ENCODE measurements around the gene FGF5.
"Not testable (repeated sequence)": the region's sequence is repeated elsewhere in the genome, so short reads cannot be mapped to it uniquely, and the experiment has no call there.

FGF5 gene

GRCh38 chr4:80254114-80254513 is 12.3 kb upstream of the FGF5 start:
- DNase-seq = no peak

- no peak for DNase-seq
Measured at GRCh38 chr4:80255329-80256095, 11.0 kb upstream of the FGF5 start.

- DNase-seq = no peak
Measured at GRCh38 chr4:80257851-80258250, 8.6 kb upstream of the FGF5 start.

- DNase-seq = no peak
Measured at GRCh38 chr4:80259012-80259411, 7.5 kb upstream of the FGF5 start.

- DNase-seq = no peak
Measured at GRCh38 chr4:80259817-80260216, 6.6 kb upstream of the FGF5 start.

GRCh38 chr4:80261989-80262600 is 4.4 kb upstream of the FGF5 start:
- DNase-seq = no peak

GRCh38 chr4:80263541-80264351 is 2.7 kb upstream of the FGF5 start:
- DNase-seq = peak; percentile 27

- DNase-seq = no peak
Measured at GRCh38 chr4:80264352-80264647, 2.2 kb upstream of the FGF5 start.

GRCh38 chr4:80264825-80265224 is 1.6 kb upstream of the FGF5 start:
- no peak for DNase-seq

GRCh38 chr4:80265571-80266252 is 752 bp upstream of the FGF5 start:
- DNase-seq = peak; percentile 61

GRCh38 chr4:80266902-80267380 is 477 bp downstream of the FGF5 start:
- no peak for DNase-seq

GRCh38 chr4:80268081-80268823 is 1.8 kb downstream of the FGF5 start:
- peak; percentile 43 for DNase-seq

GRCh38 chr4:80268936-80269335 is 2.5 kb downstream of the FGF5 start:
- DNase-seq = no peak

- DNase-seq = no peak
Measured at GRCh38 chr4:80270321-80270720, 3.9 kb downstream of the FGF5 start.

- no peak for DNase-seq
Measured at GRCh38 chr4:80270868-80271267, 4.4 kb downstream of the FGF5 start.

- no peak for DNase-seq
Measured at GRCh38 chr4:80271801-80272200, 5.3 kb downstream of the FGF5 start.

- no peak for DNase-seq
Measured at GRCh38 chr4:80276931-80277330, 10.5 kb downstream of the FGF5 start.

- no peak for DNase-seq
Measured at GRCh38 chr4:80279751-80280150, 13.3 kb downstream of the FGF5 start.

- DNase-seq = no peak
Measured at GRCh38 chr4:80286451-80286850, 20.0 kb downstream of the FGF5 start.

- DNase-seq = not testable (repeated sequence)
Measured at GRCh38 chr4:80290665-80291064, 24.2 kb downstream of the FGF5 start.

GRCh38 chr4:80294206-80294605 is 27.7 kb downstream of the FGF5 start:
- no peak for DNase-seq

GRCh38 chr4:80295336-80295735 is 28.9 kb downstream of the FGF5 start:
- no peak for DNase-seq

Measured in right kidney (tissue), 1 donor.